K562 (cell line): ENCODE measurements around the gene C16orf74. TPM values are rescaled to one million over a fixed set of nuclear protein-coding genes. Genes with fewer than 3 reads are reported as not detected.

Experiments
- ATF1 ChIP-seq, 2 experiments: fragments of 450-650 bp in 1 of 2; IDR thresholded peaks; 2 replicates each; pipeline ENCODE4 v1.6.1; 2016; ENCODE audit warnings: missing compliant biosample characterization in 1 of 2, missing genetic modification characterization in 1 of 2
- CTCF ChIP-seq, 3 experiments: IDR thresholded peaks in 2 of 3; conservative IDR thresholded peaks in 1 of 3; 2 replicates each; pipeline ENCODE4 v1.5.1; 2011 to 2012; ENCODE audit warnings: low read length in 3 of 3, mild to moderate bottlenecking in 3 of 3, control low read depth in 2 of 3, improper control_type of control experiment in 1 of 3, inconsistent platforms in 1 of 3, low read depth in 1 of 3, mixed read lengths in 1 of 3, moderate library complexity in 1 of 3; ENCODE audit not compliant: insufficient read depth in 2 of 3
- CTCFL ChIP-seq: IDR thresholded peaks from 2 replicates; pipeline ENCODE4 v1.6.1; 2011; ENCODE audit warnings: borderline replicate concordance, low read depth, mild to moderate bottlenecking, moderate library complexity, low read length; ENCODE audit not compliant: insufficient read depth, poor library complexity, severe bottlenecking
- HDAC2 ChIP-seq: fragments of 450-650 bp; IDR thresholded peaks from 2 replicates; pipeline ENCODE4 v1.6.1; 2016; ENCODE audit warnings: mild to moderate bottlenecking
- HDGF ChIP-seq: fragments of 450-650 bp; IDR thresholded peaks from 2 replicates; pipeline ENCODE4 v1.6.1; 2016
- KLF6 ChIP-seq: fragments of 250-450 bp; sonication (Bioruptor Pico); IDR thresholded peaks from 2 replicates; pipeline ENCODE4 v1.4.0; 2020; ENCODE audit warnings: mild to moderate bottlenecking, moderate library complexity, borderline replicate concordance
- MYNN ChIP-seq, 2 experiments: sonication (generic); formaldehyde crosslinking in 1 of 2; IDR thresholded peaks; 2 replicates each; pipeline versions ENCODE4 v1.5.0 to v1.6.1; 2016 to 2020; ENCODE audit warnings: antibody characterized with exemption in 1 of 2, missing genetic modification reagents in 1 of 2
- PRDM10 ChIP-seq: fragments of 450-650 bp; IDR thresholded peaks from 2 replicates; pipeline ENCODE4 v1.6.1; 2018; ENCODE audit not compliant: partially characterized antibody
- RAD21 ChIP-seq, 2 experiments: fragments of 250-450 bp in 1 of 2; fragments of 450-650 bp in 1 of 2; sonication (Bioruptor Pico) in 1 of 2; formaldehyde crosslinking in 1 of 2; IDR thresholded peaks in 1 of 2; conservative IDR thresholded peaks in 1 of 2; 2 replicates each; pipeline versions ENCODE4 v1.4.0 to v1.8.0; 2020 to 2022; ENCODE audit warnings: mild to moderate bottlenecking in 2 of 2, moderate library complexity in 1 of 2
- TAF1 ChIP-seq: IDR thresholded peaks from 2 replicates; pipeline ENCODE4 v1.6.1; 2011; ENCODE audit warnings: mild to moderate bottlenecking, low read length, moderate library complexity; ENCODE audit not compliant: insufficient read depth, control insufficient read depth, severe bottlenecking; ENCODE audit errors: extremely low read depth
- ZNF121 ChIP-seq: sonication (generic); formaldehyde crosslinking; conservative IDR thresholded peaks from 2 replicates; pipeline ENCODE4 v1.8.0; 2022; ENCODE audit warnings: missing genetic modification reagents
- ZNF263 ChIP-seq: sonication (generic); formaldehyde crosslinking; IDR thresholded peaks from 2 replicates; pipeline ENCODE4 v1.8.0; 2022; ENCODE audit warnings: mild to moderate bottlenecking, missing genetic modification reagents, borderline replicate concordance
- ZNF507 ChIP-seq: conservative IDR thresholded peaks from 2 replicates; pipeline ENCODE4 v1.6.1; 2017; ENCODE audit warnings: missing genetic modification characterization, missing compliant biosample characterization
- ZNF717 ChIP-seq: fragments of 250-450 bp; sonication (Bioruptor Pico); IDR thresholded peaks from 2 replicates; pipeline ENCODE4 v1.5.0; 2021
- ZNF76 ChIP-seq: fragments of 250-450 bp; sonication (Bioruptor Pico); IDR thresholded peaks from 2 replicates; pipeline ENCODE4 v1.4.0; 2020; ENCODE audit warnings: mild to moderate bottlenecking, moderate library complexity, borderline replicate concordance
- polyA plus RNA-seq, 8 experiments: library from polyadenylated mRNA; depleted of rRNA in 4 of 8; stranded (reverse) in 5 of 8; unstranded in 3 of 8; fragments of >200 nt; fragmentation: Nextera tagmentation in 2 of 8; fragmentation: Illumina TruSeq in 1 of 8; extraction: Ambion mirVana in 2 of 8; extraction: Trizol in 1 of 8; gene quantifications; 2 replicates each; pipeline versions ENCODE4 v1.2.1 to v1.2.3, GENCODE V29; 2011 to 2014; ENCODE audit warnings: inconsistent platforms in 1 of 8, missing spikeins in 1 of 8
- total RNA-seq, 7 experiments: library from RNA; depleted of rRNA in 6 of 7; stranded (reverse); fragments of >200 nt in 6 of 7; fragmentation: Illumina TruSeq in 2 of 7; extraction: Trizol in 2 of 7; gene quantifications; 2 replicates each; pipeline versions ENCODE4 v1.2.1 to v1.2.3, GENCODE V29; 2011 to 2021; ENCODE audit warnings: low replicate concordance in 1 of 7
- TF ChIP-seq, protein P1 (sequence below): IDR thresholded peaks from 2 replicates; pipeline ENCODE4 v1.6.1; 2014; ENCODE audit warnings: antibody characterized with exemption

The C16orf74 gene
- total and polyA plus RNA-seq, 9 of the 15 experiments (the other 6 are each of a cell fraction or from before 2014, with no cell fraction given) = not detected

GRCh38 chr16:85752511-85753420, 1.9 kb upstream of the C16orf74 start (continued):
- peak in 1 of 2 experiments; percentile 44; a peak in 2 of 4 replicates for TF ChIP-seq RAD21 (CRISPR knock-in tag; conservative IDR thresholded peaks at IDR 0.05 in 1 of 2, IDR thresholded peaks at IDR 0.05 in 1 of 2)
- no peak for TF ChIP-seq TAF1
- TF ChIP-seq CTCFL = peak; percentile 79
- TF ChIP-seq ZNF507 = no peak
- no peak for TF ChIP-seq ZNF121 (CRISPR knock-in tag)
- no peak for TF ChIP-seq HDGF
- TF ChIP-seq, protein P1, sequence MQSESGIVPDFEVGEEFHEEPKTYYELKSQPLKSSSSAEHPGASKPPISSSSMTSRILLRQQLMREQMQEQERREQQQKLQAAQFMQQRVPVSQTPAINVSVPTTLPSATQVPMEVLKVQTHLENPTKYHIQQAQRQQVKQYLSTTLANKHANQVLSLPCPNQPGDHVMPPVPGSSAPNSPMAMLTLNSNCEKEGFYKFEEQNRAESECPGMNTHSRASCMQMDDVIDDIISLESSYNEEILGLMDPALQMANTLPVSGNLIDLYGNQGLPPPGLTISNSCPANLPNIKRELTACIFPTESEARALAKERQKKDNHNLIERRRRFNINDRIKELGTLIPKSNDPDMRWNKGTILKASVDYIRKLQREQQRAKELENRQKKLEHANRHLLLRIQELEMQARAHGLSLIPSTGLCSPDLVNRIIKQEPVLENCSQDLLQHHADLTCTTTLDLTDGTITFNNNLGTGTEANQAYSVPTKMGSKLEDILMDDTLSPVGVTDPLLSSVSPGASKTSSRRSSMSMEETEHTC = no peak
- no peak for TF ChIP-seq ZNF717 (CRISPR knock-in tag)
- TF ChIP-seq HDAC2 = no peak
- no peak for TF ChIP-seq KLF6 (CRISPR knock-in tag)
- TF ChIP-seq PRDM10 = no peak
- no peak for TF ChIP-seq ATF1 (CRISPR knock-in tag; IDR thresholded peaks at IDR 0.05)
- TF ChIP-seq ATF1 (tag; IDR thresholded peaks at IDR 0.05) = 0 out of 2 replicates have a peak, but pooled peaks have one; percentile 17
- peak; percentile 53 to 70 (median 61) for TF ChIP-seq CTCF (IDR thresholded peaks at IDR 0.05 in 2 of 3, conservative IDR thresholded peaks at IDR 0.05 in 1 of 3; ENCODE audit: insufficient read depth in 2 of 3, low read depth in 1 of 3, low read length in 3 of 3)
- TF ChIP-seq MYNN (IDR thresholded peaks at IDR 0.05) = no peak
- no peak for TF ChIP-seq MYNN (CRISPR knock-in tag; IDR thresholded peaks at IDR 0.05)
- no peak for TF ChIP-seq ZNF263 (CRISPR knock-in tag)
- TF ChIP-seq ZNF76 = no peak
